ENCODE measurements around the gene KIAA0930.
"Not testable (repeated sequence)": the region's sequence is repeated elsewhere in the genome, so short reads cannot be mapped to it uniquely, and the experiment has no call there.

Gene KIAA0930

GRCh38 chr22:45270095-45271020, 29.7 kb upstream of the KIAA0930 start:
- no peak for DNase-seq (ENCODE audit: insufficient read length, low spot score)
- no peak for FAIRE-seq
- no peak for TF ChIP-seq POLR2A (IDR thresholded peaks at IDR 0.05; ENCODE audit: low read depth, low read length)

DNA sequence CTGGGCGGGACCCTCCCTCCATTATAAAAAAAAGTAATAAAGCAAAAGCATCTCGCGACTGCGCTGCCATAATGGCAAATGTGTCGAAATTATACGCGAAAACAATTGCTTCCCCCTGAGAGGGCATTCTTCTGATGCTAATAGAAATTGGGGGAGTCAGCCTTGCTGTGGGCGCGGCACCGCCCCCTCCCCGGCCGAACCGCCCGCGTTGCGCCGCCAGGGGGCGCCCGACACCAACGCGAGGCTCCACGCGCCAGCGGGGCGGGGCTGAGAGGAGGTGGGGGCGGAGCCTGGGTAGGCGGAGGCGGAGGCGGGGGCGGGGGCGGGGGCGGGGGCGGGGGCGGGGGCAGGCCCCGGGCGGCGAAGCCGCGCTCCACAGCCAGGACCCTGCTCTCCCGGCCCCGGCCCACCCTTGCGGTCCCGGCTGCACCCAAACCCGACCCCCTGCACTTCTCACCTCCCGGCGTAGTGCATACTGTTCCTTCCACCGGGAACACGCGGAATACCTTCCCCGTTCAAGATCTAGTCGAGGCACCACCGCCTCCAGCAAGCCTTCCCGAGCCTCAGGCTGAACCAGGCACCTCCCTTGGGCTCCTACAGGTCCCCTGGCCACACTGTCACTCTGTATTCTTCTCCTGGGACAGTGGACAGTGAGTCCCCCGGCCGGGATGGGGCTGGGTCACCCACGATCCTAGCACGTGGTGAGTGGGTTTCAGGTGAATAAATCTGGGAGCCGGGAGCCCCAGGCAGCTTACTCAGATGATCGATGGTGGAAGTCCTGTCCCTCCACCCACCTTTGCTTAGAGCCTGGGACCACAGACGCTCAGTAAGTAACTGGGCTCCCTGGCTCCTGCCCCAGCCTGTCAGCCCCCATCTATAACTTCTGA, 28.5 kb upstream of the KIAA0930 start:
- TF ChIP-seq POLR2A (IDR thresholded peaks at IDR 0.05; ENCODE audit: low read depth, low read length): no peak
- DNase-seq (ENCODE audit: insufficient read length, low spot score) (peak; percentile 52), FAIRE-seq (no peak)

GRCh38 chr22:45268167-45268957, 27.7 kb upstream of the KIAA0930 start:
- peak; percentile 39 for DNase-seq (ENCODE audit: insufficient read length, low spot score)
- no peak for TF ChIP-seq POLR2A (IDR thresholded peaks at IDR 0.05; ENCODE audit: low read depth, low read length)
- FAIRE-seq: no peak

GRCh38 chr22:45265535-45265934, 24.8 kb upstream of the KIAA0930 start:
- no peak for TF ChIP-seq POLR2A (IDR thresholded peaks at IDR 0.05; ENCODE audit: low read depth, low read length)
- DNase-seq (ENCODE audit: insufficient read length, low spot score): no peak
- FAIRE-seq: no peak

DNA sequence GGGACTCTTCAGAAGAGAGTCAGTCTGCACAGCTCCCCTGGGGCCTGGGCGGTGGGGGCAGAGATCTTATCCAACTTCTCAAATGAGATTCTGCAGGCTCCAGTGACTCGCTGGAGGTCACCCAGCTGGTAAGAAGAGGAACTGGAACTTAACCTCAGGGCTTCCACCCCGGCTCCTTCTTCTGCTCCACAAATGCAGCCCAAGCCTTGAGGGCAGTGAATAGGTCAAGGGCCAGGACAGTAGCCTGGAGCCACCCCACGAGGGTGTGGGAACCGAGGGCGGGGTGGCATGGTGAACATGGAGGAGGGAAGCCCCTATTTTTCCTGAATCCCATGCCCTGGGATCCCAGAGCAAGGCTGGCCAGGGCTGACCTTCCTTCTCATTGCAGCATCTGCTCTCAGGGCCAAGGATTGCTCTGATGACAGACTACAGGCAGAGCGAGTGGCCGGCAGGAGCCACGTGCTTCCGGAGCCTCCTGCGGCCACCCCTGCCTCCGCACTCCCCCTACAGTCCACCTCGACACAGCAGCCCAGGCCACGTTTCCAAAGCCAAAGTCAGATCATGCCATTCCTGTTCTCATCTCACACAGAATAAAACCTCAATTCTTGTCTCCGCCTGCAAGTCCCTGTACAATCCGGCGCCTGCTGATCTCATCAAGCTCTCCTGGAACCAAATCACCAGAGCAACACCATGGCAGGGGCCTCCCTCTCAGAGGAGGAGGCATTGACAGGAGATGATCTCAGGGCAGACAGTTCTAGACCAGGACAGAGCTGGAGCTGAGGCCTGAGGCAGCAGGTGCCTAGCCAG, 23.0 kb upstream of the KIAA0930 start:
- no peak for FAIRE-seq
- no peak for TF ChIP-seq POLR2A (IDR thresholded peaks at IDR 0.05; ENCODE audit: low read depth, low read length)
- no peak for DNase-seq (ENCODE audit: insufficient read length, low spot score)

DNA sequence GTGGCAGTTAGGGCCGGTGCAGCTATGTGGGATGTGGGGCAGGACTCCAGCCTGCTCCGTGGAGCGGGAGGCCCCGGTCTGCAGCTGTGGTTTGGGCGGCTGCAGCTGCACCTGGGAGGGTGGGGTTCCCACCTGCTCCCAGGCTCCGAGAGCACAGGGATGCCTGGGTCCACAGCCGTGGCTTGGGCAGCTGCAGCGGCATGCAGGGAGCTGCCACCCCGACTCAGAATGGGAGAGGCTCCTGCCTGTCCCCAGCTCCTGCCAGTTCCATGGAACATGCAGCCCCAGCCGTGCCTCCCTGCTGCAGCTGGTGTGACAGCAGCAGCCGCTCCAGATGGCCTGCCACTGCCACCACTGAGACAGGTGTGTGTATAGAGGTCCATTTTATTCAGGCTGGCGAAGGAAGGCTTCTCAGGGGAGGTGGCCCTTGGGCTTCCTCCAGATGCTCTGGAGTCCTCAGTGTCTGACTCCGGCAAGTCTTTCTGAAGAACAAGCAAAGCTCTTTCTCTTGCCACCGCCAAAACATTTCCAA, 22.3 kb upstream of the KIAA0930 start:
- FAIRE-seq (no peak), DNase-seq (ENCODE audit: insufficient read length, low spot score) (no peak)
- TF ChIP-seq POLR2A (IDR thresholded peaks at IDR 0.05; ENCODE audit: low read depth, low read length): no peak

- DNase-seq (ENCODE audit: insufficient read length, low spot score): no peak
- TF ChIP-seq POLR2A (IDR thresholded peaks at IDR 0.05; ENCODE audit: low read depth, low read length): no peak
- no peak for FAIRE-seq
Measured at GRCh38 chr22:45262195-45262930, 21.7 kb upstream of the KIAA0930 start.

DNA sequence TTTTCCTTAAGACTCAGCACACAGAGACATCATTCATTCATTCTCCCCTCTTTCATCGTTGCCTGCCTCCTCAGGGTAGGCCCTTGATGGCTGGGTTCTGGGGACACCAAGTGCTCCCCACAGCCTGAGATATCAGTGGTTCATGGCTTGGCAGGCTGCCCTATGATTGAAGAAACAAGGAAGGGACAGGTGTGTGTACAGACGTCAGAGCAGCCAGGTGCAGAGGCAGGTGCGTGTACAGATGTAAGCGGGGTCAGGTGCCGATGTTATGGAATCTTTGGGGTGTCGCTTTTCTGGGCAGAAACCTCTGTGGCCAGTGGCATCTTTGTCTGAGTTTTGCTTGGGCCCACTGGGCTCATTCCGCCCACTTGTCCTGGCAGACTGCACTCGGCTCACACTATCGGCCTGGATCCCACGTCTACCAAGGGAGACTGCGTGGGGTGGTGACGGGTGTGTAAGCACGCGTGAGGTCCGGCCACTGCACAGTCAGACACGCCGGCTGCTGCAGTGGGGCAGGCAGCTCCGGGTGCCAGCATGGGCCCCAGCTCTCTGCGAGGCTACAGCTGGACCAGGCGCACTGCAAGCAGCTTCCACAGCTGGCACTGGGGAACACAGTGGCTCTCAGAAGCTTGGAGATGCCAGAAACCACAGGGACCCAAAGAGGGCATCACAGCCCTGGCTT, 20.9 kb upstream of the KIAA0930 start:
- TF ChIP-seq POLR2A (IDR thresholded peaks at IDR 0.05; ENCODE audit: low read depth, low read length): no peak
- no peak for FAIRE-seq
- no peak for DNase-seq (ENCODE audit: insufficient read length, low spot score)

- not testable (repeated sequence) for DNase-seq (ENCODE audit: insufficient read length, low spot score); FAIRE-seq
Measured at GRCh38 chr22:45260395-45260759, 19.7 kb upstream of the KIAA0930 start.

DNA sequence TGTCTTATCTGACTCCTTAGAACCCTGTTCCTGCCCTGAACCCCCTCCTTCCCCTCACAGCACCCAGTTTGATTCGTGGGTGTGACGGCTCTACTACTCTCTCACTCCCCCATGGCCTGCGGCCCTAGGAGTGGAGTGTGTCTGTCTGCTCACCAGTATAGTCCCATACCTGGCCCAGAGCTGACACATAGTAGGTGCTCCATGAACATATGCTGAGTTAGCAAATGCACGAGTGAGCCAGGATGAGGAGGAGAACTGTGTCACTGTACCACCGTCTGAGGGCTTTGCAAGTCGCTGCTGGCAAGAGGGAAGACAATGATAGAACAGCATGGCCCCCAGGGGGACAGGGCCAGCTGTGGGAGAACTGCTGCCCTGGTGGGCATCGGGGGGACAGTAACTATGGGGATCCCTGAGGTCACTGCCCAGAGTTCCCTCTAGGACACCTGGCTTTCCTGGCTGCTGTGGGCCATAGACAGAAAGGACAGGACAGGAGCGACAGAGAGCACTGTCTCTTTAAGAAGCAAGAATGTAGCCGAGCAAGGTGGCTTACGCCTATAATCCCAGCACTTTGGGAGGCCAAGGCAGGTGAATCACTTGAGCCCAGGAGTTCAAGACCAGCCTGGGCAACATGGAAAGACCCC, 19.2 kb upstream of the KIAA0930 start:
- FAIRE-seq (no peak), DNase-seq (ENCODE audit: insufficient read length, low spot score) (no peak)
- no peak for TF ChIP-seq POLR2A (IDR thresholded peaks at IDR 0.05; ENCODE audit: low read depth, low read length)

GRCh38 chr22:45257941-45258340, 17.2 kb upstream of the KIAA0930 start:
- FAIRE-seq; DNase-seq (ENCODE audit: insufficient read length, low spot score): not testable (repeated sequence)
